ENCODE measurements around the gene TENT4A.

- TF ChIP-seq CTCF (IDR thresholded peaks at IDR 0.05), result no peak
- TF ChIP-seq POLR2A (IDR thresholded peaks at IDR 0.05), result no peak
These were observed 3.2 kb upstream of the TENT4A start for GRCh38 chr5:6710070-6710469.

All from stomach (tissue), 4 donors.